ENCODE results near the gene ADAMTS16. TPM values are rescaled to one million over a fixed set of nuclear protein-coding genes. Genes with fewer than 3 reads are reported as not detected.
"Not testable (repeated sequence)": the region's sequence is repeated elsewhere in the genome, so short reads cannot be mapped to it uniquely, and the experiment has no call there.

The ADAMTS16 gene
- total RNA-seq, 1 experiment from 2014 or later = not detected

- H3K4me3 Mint-ChIP-seq (ENCODE audit: low read depth, unreplicated experiment) = no peak overlapping the region
- CTCF ChIA-PET = no interaction called here
- H3K36me3 Mint-ChIP-seq (ENCODE audit: insufficient read depth, unreplicated experiment) = no peaks in the 10 kb centered on the region
- no peaks in the 10 kb centered on the region for H3K4me1 Mint-ChIP-seq (ENCODE audit: low read depth, unreplicated experiment)
- no peak for DNase-seq
- intact Hi-C loops (cut with micrococcal nuclease; ENCODE audit: unreplicated experiment) = no loop called here
- no peaks in the 10 kb centered on the region for H3K27me3 Mint-ChIP-seq (ENCODE audit: unreplicated experiment)
- BruUV-seq (replicated peaks) = no TSS peak
- TF ChIP-seq CTCF (IDR thresholded peaks at IDR 0.05; ENCODE audit: unreplicated experiment) = no peak
- H3K9me3 Mint-ChIP-seq (ENCODE audit: low read depth, unreplicated experiment) = peaks cover 4% of the 10 kb centered on the region
- H3K27ac Mint-ChIP-seq (ENCODE audit: unreplicated experiment) = no peak overlapping the region
These were observed 7.3 kb upstream of the ADAMTS16 start for GRCh38 chr5:5132693-5133295.

- intact Hi-C loops (cut with micrococcal nuclease; ENCODE audit: unreplicated experiment) = no loop called here
- CTCF ChIA-PET = no interaction called here
- DNase-seq = no peak
- Mint-ChIP-seq H3K27ac (ENCODE audit: unreplicated experiment) (no peak overlapping the region), H3K27me3 (ENCODE audit: unreplicated experiment) (no peaks in the 10 kb centered on the region), H3K4me3 (ENCODE audit: low read depth, unreplicated experiment) (no peak overlapping the region), H3K36me3 (ENCODE audit: insufficient read depth, unreplicated experiment) (no peaks in the 10 kb centered on the region), H3K4me1 (ENCODE audit: low read depth, unreplicated experiment) (no peaks in the 10 kb centered on the region), H3K9me3 (ENCODE audit: low read depth, unreplicated experiment) (peaks cover 1% of the 10 kb centered on the region)
- TF ChIP-seq CTCF (IDR thresholded peaks at IDR 0.05; ENCODE audit: unreplicated experiment) = no peak
- BruUV-seq (replicated peaks) = no TSS peak
These were observed 6.0 kb upstream of the ADAMTS16 start for GRCh38 chr5:5134107-5134506.

GRCh38 chr5:5135957-5136676 is 4.0 kb upstream of the ADAMTS16 start:
- intact Hi-C loops (cut with micrococcal nuclease; ENCODE audit: unreplicated experiment) = no loop called here
- H3K4me3 Mint-ChIP-seq (ENCODE audit: low read depth, unreplicated experiment) = no peak overlapping the region
- no peaks in the 10 kb centered on the region for H3K27me3 Mint-ChIP-seq (ENCODE audit: unreplicated experiment)
- no peak overlapping the region for H3K27ac Mint-ChIP-seq (ENCODE audit: unreplicated experiment)
- no peak for TF ChIP-seq CTCF (IDR thresholded peaks at IDR 0.05; ENCODE audit: unreplicated experiment)
- CTCF ChIA-PET = no interaction called here
- no peak for DNase-seq
- H3K9me3 Mint-ChIP-seq (ENCODE audit: low read depth, unreplicated experiment) = no peaks in the 10 kb centered on the region
- H3K36me3 Mint-ChIP-seq (ENCODE audit: insufficient read depth, unreplicated experiment) = no peaks in the 10 kb centered on the region
- no peaks in the 10 kb centered on the region for H3K4me1 Mint-ChIP-seq (ENCODE audit: low read depth, unreplicated experiment)
- no TSS peak for BruUV-seq (replicated peaks)

GRCh38 chr5:5137851-5138250 is 2.3 kb upstream of the ADAMTS16 start:
- intact Hi-C loops (cut with micrococcal nuclease; ENCODE audit: unreplicated experiment); CTCF ChIA-PET; BruUV-seq (replicated peaks); H3K4me1 Mint-ChIP-seq (ENCODE audit: low read depth, unreplicated experiment); H3K4me3 Mint-ChIP-seq (ENCODE audit: low read depth, unreplicated experiment); H3K36me3 Mint-ChIP-seq (ENCODE audit: insufficient read depth, unreplicated experiment); H3K27ac Mint-ChIP-seq (ENCODE audit: unreplicated experiment); H3K9me3 Mint-ChIP-seq (ENCODE audit: low read depth, unreplicated experiment); DNase-seq; H3K27me3 Mint-ChIP-seq (ENCODE audit: unreplicated experiment): not testable (repeated sequence)

- no peak for TF ChIP-seq CTCF (IDR thresholded peaks at IDR 0.05; ENCODE audit: unreplicated experiment)
- Mint-ChIP-seq H3K27me3 (ENCODE audit: unreplicated experiment) (no peaks in the 10 kb centered on the region), H3K36me3 (ENCODE audit: insufficient read depth, unreplicated experiment) (no peaks in the 10 kb centered on the region), H3K4me3 (ENCODE audit: low read depth, unreplicated experiment) (no peak overlapping the region), H3K4me1 (ENCODE audit: low read depth, unreplicated experiment) (no peaks in the 10 kb centered on the region), H3K9me3 (ENCODE audit: low read depth, unreplicated experiment) (no peaks in the 10 kb centered on the region), H3K27ac (ENCODE audit: unreplicated experiment) (no peak overlapping the region)
- intact Hi-C loops (cut with micrococcal nuclease; ENCODE audit: unreplicated experiment) = no loop called here
- no TSS peak for BruUV-seq (replicated peaks)
- CTCF ChIA-PET = no interaction called here
- no peak for DNase-seq
These were observed 774 bp upstream of the ADAMTS16 start for GRCh38 chr5:5139336-5139776.
